GM13976 (cell line): ENCODE measurements around the gene ZNF609.

ENCODE experiments used
- DNase-seq: peaks from one replicate; pipeline ENCODE4 v3.0.0; 2012; ENCODE audit warnings: low spot score
- in situ Hi-C: fragments of 300-500 bp; cut with MboI; formaldehyde crosslinking; loops from one replicate; pipeline ENCODE4 v1.12.0; 2022; ENCODE audit warnings: low sequenced_read_pairs, mixed read lengths, inconsistent platforms; ENCODE audit not compliant: unreplicated experiment
- TF ChIP-seq, protein P1 (sequence below): IDR thresholded peaks from 2 replicates; pipeline ENCODE4 v1.5.1; 2012; ENCODE audit warnings: borderline replicate concordance, mild to moderate bottlenecking; ENCODE audit not compliant: insufficient read depth; ENCODE audit errors: extremely low read depth, missing control alignments, control extremely low read depth

Gene ZNF609

GRCh38 chr15:64530472-64530871, 70.1 kb downstream of the ZNF609 start:
- TF ChIP-seq, protein P1, sequence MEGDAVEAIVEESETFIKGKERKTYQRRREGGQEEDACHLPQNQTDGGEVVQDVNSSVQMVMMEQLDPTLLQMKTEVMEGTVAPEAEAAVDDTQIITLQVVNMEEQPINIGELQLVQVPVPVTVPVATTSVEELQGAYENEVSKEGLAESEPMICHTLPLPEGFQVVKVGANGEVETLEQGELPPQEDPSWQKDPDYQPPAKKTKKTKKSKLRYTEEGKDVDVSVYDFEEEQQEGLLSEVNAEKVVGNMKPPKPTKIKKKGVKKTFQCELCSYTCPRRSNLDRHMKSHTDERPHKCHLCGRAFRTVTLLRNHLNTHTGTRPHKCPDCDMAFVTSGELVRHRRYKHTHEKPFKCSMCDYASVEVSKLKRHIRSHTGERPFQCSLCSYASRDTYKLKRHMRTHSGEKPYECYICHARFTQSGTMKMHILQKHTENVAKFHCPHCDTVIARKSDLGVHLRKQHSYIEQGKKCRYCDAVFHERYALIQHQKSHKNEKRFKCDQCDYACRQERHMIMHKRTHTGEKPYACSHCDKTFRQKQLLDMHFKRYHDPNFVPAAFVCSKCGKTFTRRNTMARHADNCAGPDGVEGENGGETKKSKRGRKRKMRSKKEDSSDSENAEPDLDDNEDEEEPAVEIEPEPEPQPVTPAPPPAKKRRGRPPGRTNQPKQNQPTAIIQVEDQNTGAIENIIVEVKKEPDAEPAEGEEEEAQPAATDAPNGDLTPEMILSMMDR: no peak
- in situ Hi-C loops: no loop called here
- no peak for DNase-seq

DNA sequence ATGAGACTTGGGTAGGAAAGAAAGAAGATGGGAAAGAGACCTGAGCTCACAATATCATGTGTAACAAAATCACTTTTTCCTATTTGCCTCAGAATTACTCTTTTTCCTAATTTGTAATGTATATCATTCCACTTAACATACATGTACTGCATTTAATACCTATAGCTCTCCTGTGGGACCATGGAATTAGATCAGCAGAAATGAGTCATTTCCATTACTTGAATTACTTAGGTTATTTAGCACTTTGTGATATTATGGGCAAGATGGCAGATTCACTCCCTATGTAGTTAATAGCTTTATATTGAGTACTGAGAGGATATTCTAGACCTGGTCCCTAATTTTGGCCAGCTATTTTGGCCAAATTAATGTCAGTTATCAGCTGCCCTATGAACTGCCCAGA, 70.5 kb downstream of the ZNF609 start:
- TF ChIP-seq, protein P1: no peak
- in situ Hi-C loops: no loop called here
- DNase-seq: no peak

DNA sequence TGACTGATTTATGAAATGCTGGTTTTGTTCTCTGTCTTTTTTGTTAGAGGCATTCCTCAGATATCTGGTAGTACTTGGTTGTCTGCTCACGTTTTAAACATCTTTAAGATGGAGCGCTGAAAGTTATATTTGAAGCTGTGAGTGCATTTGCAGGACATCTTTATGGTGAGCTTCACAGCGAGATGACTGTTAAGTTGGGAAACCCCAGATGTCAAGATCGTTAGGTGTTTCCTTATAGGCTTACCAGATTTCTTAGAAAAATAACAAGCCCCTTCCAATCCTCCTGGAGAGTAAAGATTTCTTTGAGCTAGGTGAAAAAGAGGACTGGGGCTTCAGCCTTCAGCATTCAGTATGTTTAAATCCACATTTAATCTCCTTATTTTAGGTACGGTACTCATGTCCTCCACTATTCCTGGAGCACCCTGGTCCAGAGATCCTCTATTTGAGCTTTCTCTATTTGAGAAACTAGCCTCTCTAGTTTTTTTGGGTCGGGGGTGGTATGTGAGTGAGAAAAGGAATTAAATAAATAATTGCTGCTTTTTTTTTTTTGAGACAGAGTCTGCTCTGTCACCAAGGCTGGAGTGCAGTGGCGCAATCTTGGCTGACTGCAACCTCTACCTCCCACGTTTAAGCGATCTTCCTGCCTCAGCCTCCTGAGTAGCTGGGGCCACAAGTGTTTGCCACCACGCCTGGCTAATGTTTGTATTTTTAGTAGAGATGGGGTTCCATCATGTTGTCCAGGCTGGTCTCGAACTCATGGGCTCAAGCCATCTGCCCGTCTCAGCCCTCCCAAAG, 72.3 kb downstream of the ZNF609 start:
- TF ChIP-seq, protein P1: no peak
- in situ Hi-C loops: no loop called here
- DNase-seq: no peak

- TF ChIP-seq, protein P1: no peak
- in situ Hi-C loops: no loop called here
- no peak for DNase-seq
These were observed 75.3 kb downstream of the ZNF609 start for GRCh38 chr15:64535460-64536243.

DNA sequence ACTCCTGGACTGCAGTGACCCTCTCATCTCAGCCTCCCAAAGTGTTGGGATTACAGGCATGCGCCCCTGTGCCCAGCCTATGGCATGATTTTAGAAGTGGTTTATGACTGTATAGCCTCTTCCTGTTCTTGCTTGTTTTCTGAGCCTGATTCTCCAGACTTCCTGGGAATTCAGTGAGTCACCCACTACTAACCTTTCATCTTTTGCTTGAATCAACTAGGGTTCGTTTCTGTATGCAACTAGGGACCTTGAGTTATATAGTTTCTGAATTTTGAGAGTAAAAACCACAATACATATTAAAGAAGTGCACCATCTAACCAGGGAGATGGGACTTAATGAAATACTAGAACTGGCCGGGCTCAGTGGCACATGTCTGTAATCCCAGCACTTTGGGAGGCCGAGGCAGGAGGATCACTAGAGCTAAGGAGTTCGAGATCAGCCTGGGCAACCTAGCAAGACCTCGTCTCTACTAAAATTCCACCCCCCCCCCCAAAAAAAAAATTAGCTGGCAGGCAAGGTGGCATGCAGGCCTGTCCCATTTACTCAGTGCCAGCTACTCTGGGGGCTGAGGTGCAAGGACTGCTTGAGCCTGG, 76.0 kb downstream of the ZNF609 start:
- in situ Hi-C loops: no loop called here
- DNase-seq: no peak
- TF ChIP-seq, protein P1: no peak

DNA sequence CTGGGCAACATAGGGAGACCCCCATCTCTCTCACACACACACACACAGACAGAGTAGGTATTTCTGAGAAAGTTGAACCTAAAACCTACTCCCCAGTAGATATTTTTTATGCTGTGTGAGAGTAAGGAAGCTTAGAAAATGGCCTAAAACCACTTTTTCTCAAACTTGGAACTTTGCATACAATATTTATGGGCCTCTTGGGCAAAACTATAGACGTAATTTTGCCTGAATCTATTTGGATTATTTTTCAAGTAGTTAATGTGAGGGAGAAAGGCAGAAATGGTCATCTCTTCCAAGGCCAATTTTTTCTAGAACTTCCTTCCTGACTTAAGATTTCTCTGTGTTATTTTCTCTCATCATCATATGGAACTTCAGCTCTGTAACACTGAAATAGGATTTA, 81.7 kb downstream of the ZNF609 start:
- in situ Hi-C loops: no loop called here
- no peak for DNase-seq
- TF ChIP-seq, protein P1: no peak
